Measurements from ENCODE around the gene CCNDBP1. TPM values are rescaled to one million over a fixed set of nuclear protein-coding genes. Genes with fewer than 3 reads are reported as not detected.
A peak's percentile ranks its signal among the peaks of the same experiment; 100 is the strongest.
"Not testable (repeated sequence)": the region's sequence is repeated elsewhere in the genome, so short reads cannot be mapped to it uniquely, and the experiment has no call there.

The CCNDBP1 gene, protein sequence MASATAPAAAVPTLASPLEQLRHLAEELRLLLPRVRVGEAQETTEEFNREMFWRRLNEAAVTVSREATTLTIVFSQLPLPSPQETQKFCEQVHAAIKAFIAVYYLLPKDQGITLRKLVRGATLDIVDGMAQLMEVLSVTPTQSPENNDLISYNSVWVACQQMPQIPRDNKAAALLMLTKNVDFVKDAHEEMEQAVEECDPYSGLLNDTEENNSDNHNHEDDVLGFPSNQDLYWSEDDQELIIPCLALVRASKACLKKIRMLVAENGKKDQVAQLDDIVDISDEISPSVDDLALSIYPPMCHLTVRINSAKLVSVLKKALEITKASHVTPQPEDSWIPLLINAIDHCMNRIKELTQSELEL
- total RNA-seq (ENCODE audit: insufficient read depth, low replicate concordance) = 90.5 TPM

DNA sequence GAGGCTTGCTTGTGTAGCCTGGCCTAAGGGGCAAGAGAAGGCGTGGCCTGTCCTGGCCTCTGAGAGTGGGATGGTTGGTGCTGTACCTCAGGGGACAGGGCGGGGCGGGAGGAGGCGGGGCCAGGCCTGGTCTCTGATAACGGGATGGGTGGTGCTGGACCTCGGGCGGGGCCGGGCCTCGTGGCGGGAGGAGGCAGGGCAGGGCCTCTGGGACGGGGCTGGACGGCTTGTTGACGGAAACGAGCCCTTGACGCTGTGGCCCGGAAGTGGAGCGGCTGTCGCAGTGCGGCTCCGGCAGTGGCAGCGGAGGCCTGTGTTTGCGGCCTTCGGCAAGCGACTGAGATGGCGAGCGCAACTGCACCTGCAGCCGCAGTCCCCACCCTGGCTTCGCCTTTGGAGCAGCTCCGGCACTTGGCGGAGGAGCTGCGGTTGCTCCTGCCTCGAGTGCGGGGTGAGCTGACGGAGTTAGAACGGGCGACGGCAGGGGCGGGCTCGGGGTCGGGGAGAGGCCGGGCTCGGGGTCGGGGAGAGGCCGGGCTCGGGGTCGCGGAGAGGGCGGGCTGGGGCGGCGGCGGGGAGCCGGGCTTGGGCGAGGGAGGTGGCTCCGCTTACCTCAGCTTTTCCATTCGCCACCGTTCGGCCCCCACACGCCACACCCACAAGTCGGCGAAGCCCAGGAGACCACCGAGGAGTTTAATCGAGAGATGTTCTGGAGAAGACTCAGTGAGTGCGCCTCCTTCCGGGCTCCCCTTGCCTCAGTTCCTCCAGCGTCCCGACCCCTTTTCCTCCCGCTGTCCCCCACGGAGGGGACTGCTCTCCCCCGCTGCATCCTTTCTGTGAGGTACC is at the start of gene CCNDBP1:
Gene CCNDBP1 (plus strand): TSS at position 247 of the 846 bp plus-strand sequence. CDS start 96 bp downstream, at position 343.
- peak; percentile 86 for DNase-seq (ENCODE audit: low spot score)

DNA sequence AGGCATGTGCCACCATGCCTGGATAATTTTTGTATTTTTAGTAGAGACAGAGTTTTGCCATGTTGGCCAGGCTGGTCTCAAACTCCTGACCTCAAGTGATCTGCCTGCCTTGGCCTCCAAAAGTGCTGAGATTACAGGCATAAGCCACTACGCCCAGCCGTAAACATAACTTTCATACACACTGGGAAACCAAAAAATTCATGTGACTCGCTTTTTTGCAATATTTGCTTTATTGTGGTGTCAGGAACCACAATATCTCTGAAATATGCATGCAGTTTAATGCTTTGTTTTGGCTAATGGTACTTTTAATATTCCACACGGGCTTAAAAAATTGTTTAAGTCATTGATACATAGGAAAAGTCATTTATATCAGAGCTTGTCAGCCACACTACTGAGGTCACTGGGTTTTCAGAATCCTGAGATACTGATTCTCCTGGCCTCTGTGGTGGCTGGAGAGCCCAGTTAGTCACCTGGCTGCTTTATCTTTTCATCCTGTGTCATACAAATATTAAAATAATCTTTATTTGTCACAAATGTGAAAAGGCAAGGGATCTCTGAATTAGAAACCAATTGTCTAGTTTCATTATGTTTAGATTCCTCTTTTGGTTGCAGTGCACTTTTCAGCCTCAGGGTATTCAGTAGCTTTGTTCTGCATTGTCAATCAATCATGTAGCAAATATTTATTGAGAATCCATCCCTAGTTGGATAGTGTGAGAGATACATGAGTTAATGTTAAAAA is 41.8 kb upstream of the CCNDBP1 start:
- DNase-seq (ENCODE audit: low spot score) = no peak

DNA sequence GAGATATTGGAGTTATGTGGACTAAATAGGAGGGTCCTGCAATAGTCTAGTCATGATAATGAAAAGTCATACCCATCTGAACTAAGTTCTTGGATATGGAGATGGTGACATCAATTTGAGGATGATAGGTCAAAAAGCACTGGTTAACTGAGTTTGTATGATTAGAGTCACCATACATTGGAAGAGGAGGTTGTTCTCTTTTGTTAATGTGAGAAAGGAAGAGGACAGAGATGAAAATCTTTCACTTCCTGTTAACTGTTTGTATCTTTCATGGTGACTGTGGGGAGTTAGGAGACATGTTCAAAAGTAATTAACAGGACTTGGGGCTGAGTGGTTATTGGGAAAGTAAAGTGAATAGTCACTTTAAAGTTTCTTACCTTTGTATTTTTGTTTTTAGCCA is 40.7 kb upstream of the CCNDBP1 start:
- DNase-seq (ENCODE audit: low spot score) = no peak

DNA sequence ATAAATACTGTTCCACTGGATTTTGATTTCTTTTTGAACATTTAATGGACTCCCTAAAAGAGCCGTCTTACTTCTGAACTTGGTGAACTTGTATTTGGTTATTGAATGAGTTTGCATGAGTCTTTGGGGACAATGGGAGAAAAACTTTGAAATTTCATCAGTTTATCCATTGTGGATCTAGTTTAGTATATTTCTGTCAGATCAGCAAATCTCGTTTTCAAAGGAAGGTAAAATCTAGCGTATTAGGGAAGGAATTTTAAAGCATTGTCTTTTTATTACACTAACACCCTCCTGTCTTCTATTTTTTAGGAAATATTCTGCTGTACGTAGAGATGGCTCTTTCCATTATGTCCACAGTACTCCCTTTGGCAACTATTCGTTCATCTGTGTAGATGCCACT is 39.0 kb upstream of the CCNDBP1 start:
- no peak for DNase-seq (ENCODE audit: low spot score)

DNA sequence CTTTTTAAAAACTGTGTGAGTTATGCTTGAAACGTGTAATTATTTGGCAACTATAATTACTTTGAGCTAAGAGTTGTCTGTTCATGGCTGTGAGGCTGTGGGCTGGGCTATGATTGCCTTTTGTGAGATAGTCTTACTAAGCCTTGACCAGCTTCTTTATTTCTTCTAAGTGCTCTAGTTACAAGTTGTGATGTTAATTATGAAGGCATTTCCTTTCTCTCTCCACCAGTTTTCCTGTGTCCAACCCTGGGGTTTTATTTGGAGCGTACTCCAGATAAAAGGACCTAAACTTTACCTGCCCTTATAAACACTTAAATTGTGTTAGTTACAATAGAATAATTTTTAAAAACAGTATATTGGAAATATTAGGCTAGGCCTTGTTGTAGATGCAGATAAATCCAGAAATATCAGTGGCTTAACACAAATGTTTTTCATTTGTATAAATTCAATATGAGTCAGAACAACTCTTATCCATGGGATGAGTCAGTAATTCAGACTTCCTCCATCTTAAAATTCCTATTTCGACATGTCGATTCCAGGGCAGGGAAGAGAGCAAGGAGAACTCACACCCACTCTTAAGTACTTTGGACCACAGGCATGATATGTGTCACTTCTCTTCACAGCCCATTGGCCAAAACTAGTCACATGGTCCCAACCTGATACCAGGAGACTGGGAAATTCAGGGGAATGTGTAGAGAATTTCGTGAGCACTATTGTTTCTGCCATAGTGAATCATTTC is 34.8 kb upstream of the CCNDBP1 start:
- DNase-seq (ENCODE audit: low spot score) = no peak

DNA sequence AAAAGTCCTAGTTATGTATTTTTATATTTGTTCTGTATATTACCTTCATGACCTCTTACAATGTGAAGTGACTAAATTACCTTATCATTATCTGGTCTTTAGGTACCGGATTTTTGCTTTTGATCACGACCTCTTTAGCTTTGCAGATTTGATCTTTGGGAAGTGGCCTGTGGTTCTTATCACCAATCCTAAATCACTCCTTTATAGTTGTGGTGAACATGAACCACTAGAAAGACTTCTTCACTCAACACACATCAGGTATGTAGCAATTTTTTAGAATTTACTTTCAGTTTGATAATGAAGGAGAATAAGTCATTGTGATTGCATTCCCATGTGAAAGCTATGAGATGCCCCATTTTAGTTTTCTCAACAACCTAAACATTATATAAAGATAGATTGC is 33.5 kb upstream of the CCNDBP1 start:
- DNase-seq (ENCODE audit: low spot score) = no peak

DNA sequence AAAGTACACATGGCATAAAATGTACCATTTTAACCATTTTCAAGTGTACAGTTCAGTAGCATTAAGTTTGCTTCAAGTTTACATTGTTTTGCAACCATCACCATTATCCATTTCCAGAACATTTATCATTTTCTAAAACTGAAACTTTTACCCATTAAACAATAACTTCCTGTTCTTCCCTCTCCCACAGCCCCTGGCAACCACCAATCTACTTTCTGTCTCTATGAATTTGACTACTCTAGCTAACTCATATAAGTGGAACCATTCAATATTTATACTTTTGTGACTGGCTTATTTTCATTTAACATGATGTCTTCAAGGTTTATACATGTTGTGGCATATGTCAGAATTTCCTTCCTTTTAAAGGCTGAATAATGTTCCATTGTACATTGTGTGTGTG is 31.9 kb upstream of the CCNDBP1 start:
- DNase-seq (ENCODE audit: low spot score) = no peak

DNA sequence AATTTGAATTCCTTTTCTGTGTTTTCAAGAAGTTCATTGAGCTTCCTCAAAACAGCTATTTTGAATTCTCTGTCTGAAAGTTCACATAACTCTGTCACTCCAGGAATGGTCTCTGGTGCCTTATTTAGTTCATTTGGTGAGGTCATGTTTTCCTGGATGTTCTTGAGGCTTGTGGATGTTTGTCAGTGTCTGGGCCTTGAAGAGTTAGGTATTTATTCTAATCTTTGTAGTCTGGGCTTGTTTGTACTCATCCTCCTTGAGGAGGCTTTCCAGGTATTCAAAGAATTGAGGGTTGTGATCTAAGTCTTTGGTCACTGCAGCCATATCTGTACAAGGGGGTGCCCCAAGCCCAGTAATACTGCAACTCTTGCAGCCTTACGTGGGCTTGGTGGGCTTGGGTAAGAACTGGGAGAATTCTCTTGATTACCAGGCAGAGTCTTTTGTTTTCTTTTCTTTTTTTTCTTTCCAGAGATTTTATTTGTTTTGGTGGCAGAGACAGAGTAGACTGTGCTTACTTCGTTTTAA is 19.3 kb upstream of the CCNDBP1 start:
- no peak for DNase-seq (ENCODE audit: low spot score)

DNA sequence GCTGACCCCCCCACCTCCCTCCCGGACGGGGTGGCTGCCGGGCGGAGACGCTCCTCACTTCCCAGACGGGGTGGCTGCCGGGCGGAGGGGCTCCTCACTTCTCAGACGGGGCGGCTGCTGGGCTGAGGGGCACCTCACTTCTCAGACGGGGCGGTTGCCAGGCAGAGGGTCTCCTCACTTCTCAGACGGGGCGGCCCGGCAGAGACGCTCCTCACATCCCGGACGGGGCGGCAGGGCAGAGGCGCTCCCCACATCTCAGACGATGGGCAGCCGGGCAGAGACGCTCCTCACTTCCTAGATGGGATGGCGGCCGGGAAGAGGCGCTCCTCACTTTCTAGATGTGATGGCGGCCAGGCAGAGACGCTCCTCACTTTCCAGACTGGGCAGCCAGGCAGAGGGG is 17.9 kb upstream of the CCNDBP1 start:
- DNase-seq (ENCODE audit: low spot score) = not testable (repeated sequence)

DNA sequence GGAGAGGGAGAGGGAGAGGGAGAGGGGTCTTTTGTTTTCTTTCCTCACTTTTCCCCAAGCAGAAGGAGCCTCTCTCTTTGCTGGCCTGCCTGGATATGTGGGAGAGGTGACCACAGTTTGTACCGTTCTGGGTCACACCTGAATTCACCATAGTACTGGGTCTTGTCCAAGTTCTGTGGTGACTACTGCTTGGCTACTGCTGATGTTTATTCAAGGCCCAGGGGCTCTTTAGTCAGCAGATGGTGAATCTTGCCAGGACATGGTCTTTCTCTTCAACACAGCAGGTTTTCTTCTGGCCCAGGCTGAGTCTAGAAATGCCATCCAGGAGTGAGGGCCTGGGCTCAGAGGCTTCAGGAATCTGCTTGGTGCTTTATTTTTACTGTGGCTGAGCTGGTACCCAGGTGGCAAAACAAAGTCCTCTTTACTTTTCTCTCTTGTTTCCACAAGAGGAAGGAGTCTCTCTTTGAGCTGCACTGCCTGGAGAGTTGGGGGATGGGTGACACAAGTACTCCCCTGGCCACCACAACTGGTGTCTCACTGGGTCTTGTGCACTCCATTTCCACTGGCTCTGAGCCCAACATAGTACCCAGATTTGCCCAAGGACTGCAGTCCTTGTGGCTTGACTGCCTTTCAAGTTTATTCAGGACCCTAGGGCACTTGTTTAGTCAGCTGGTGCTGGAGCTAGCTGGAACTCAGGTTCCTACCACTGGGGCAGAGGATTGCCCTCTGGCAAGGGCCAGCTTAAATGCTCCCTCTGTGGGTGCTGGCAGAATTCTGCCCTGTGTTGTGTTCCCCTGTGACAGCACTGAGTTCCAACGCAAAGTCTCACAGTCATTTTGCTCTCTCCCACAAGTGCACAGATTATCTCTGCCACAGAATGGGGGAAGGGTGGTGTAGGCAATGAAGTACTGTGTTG is 16.8 kb upstream of the CCNDBP1 start:
- no peak for DNase-seq (ENCODE audit: low spot score)

DNA sequence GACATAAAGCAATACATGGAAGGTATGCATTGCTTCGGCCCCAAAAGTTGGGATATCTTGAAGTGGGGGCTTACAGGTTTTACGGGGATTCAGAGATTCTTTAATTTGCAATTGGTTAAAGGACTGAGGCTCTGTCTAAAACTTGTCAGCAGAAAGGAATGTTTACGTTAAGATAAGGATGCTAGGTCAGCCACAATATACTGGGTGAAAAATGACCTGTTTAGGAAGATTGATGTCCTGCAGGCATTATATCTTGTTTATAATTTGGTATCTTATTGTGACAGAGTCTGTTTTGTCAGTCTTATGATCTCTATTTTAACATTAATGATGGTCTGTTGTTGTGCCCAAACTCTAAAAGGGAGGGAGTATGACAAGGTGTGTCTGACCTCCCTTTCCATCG is 15.3 kb upstream of the CCNDBP1 start:
- no peak for DNase-seq (ENCODE audit: low spot score)

DNA sequence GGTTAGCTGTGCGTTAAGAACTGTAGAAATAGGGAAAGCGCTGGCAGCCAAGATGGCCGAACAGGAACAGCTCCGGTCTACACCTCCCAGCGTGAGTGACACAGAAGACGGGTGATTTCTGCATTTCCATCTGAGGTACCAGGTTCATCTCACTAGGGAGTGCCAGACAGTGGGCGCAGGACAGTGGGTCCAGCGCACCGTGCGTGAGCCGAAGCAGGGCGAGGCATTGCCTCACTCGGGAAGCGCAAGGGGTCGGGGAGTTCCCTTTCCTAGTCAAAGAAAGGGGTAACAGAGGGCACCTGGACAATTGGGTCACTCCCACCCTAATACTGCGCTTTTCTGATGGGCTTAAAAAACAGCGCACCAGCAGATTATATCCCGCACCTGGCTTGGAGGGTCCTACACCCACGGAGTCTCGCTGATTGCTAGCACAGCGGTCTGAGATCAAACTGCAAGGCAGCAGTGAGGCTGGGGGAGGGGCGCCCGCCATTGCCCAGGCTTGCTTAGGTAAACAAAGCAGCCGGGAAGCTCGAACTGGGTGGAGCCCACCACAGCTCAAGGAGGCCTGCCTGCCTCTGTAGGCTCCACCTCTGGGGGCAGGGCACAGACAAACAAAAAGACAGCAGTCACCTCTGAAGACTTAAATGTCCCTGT is 9.4 kb upstream of the CCNDBP1 start:
- not testable (repeated sequence) for DNase-seq (ENCODE audit: low spot score)

DNA sequence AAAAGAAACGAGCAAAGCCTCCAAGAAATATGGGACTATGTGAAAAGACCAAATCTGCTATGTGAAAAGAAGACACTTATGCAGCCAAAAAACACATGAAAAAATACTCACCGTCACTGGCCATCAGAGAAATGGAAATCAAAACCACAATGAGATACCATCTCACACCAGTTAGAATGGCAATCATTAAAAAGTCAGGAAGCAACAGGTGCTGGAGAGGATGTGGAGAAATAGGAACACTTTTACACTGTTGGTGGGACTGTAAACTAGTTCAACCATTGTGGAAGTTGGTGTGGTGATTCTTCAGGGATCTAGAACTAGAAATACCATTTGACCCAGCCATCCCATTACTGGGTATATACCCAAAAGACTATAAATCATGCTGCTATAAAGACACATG is 8.1 kb upstream of the CCNDBP1 start:
- not testable (repeated sequence) for DNase-seq (ENCODE audit: low spot score)

DNA sequence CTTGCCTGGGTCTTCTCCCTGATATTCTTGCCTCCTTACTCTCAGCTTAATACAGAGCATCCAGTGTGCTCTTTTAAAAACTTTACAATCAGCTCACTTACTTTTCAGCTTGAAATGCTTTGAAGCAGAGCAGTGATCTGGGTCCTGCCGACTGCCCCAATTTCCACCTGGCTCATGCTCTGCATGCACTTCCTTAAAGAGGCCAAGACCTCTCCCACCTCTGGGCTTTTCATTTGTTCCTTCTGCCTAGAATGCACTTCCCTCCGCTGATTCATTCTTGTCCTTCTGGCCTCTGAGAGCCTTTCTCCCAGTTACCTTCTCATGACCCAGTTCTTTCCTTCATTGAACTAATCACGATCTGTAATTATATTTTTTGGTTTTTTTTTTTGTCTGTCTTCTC is 1.9 kb upstream of the CCNDBP1 start:
- no peak for DNase-seq (ENCODE audit: low spot score)

DNA sequence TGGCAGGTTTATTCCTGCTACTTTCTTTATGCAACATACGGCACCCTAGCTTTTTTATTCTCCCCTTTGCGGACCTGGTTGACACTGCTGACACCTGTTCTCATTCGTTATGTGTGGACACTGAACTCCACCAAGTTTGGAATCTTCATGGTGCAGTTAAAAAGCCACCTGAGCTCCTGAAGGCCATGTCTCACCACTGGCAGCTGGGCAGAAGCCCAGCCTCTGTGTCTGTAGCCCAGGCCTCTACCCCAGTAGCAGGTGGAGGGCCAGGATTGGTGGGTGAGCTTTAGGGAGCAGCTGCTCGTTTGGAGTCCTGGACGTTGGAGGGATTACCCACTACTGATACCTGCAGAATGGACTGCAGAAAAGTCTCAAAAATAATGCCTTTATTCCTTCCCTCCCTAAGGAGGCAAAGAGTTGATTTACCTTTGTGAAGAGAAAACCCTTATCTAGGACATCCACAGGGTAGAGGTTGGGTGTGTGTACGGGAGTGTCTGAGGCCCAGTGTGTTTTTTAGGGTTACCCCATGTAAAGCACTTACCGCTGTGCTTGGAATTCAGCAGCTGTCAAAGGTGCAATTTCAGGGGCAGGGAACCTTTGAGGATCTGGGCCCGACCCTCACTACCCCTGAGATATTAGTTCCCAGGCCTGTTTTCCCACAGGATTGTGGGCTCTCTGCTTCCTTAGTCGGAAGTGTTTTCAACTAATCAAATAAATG is 637 bp upstream of the CCNDBP1 start:
- no peak for DNase-seq (ENCODE audit: low spot score)

DNA sequence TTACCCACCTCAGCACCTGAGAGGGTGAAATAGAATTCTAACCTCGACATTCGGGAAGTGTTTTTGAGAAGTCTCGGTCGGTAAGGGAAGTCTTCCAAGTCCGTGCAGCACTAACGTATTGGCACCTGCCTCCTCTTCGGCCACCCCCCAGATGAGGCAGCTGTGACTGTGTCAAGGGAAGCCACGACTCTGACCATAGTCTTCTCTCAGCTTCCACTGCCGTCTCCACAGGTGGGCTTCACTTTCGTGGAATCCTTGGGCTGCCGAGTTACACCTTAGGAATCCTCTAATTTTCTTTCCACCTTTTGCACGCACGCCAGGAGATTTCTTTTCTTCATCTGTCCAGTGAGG is 775 bp downstream of the CCNDBP1 start:
- DNase-seq (ENCODE audit: low spot score) = no peak

DNA sequence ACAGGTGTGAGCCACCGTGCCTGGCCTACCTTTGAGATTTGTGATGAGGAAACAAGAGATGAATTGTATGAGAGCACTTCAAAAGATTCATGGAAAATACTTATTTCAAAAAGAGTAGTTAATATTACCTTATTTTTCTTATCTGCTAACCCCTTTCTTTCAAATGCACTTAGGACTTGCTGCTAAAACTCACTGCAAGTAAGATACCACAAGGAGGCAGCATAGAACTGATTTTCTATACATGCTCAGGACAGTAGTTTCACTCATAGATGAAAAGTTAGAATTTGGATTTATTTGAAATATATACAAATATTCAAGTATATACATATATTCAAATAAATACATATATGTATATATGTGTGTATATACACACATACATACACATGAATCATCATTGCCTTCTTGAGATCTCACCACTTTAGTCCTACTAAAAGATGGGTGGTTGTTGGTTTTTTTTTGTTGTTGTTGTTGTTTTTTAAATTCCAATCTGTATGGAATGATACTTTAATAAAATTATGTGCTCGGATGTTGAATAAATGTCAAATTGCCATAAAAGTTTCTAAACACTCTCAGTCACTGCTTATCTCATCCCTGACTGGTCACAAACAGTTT is 2.4 kb downstream of the CCNDBP1 start:
- peak; percentile 39 for DNase-seq (ENCODE audit: low spot score)

DNA sequence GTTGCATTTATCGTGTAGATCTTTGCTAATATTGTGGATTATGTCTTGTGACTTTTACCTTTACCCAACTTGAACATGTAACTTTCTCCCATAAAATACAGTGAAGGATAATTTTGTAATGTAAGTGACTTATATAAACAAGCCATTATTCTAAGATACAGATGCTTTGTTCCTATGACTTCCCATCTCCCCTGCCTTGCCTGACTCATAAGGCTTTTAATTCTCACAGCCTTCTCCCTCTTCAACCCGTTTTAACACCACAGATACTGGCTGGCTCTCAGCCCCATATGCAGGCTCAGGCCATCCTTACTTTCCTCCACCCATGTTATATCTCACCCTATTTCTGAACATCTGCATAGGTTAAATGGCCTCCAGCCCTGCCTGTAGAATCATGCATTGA is 4.1 kb downstream of the CCNDBP1 start:
- no peak for DNase-seq (ENCODE audit: low spot score)

DNA sequence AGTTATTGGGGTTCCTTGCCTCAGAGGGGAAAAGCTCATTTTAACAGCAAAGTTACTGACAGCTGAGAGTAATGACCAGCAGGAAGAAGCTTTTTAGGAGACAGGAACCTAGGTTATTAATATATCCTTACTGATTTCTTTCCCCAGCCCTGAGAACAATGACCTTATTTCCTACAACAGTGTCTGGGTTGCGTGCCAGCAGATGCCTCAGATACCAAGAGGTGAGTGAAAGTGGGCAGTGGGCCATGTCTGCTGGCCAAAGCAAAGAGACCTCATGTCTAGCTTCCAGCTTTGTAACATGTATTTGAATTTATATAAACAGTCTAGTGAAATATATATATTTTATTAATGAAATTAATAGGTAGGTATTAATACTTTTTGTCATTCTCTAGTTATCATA is 5.0 kb downstream of the CCNDBP1 start:
- no peak for DNase-seq (ENCODE audit: low spot score)

All from umbilical cord (tissue), 2 donors.